Panc1 (cell line): ENCODE data around the gene FGD5. TPM values are rescaled to one million over a fixed set of nuclear protein-coding genes. Genes with fewer than 3 reads are reported as not detected.

Source experiments
- ATAC-seq: fragments of 200-7000 bp; cut with Tn5 transposase; 2 replicates; pipeline ENCODE4 v1.9.1; 2020; ENCODE audit warnings: mild to moderate bottlenecking, moderate library complexity
- BruUV-seq: library from RNA; stranded (reverse); fragments of 400-500 nt; replicated peaks from 2 replicates; lab custom pipeline; 2021; lab: Mats Ljungman, UMichigan
- CTCF ChIA-PET: fragments of 300-600 bp; sonication (Branson Sonifier 250); formaldehyde crosslinking; loops from one replicate; lab custom pipeline; 2022; ENCODE audit warnings: antibody characterized with exemption; lab: Charles Lee
- POLR2A ChIA-PET: fragments of 300-600 bp; sonication (Branson Sonifier 250); formaldehyde crosslinking; loops from one replicate; lab custom pipeline; 2022; ENCODE audit warnings: antibody characterized with exemption; lab: Charles Lee
- DNase-seq: peaks from one replicate; pipeline ENCODE4 v3.0.0-alpha.2; 2010; ENCODE audit warnings: low read depth, low spot score
- H3K27ac ChIP-seq: 2 replicates; pipeline ENCODE4 v1.5.1; 2011; ENCODE audit warnings: mild to moderate bottlenecking, low read length, inconsistent platforms
- H3K27me3 ChIP-seq: fragments of 200-500 bp; sonication (Bioruptor generic); 2 replicates; pipeline ENCODE4 v1.6.0; 2014; ENCODE audit warnings: low read length, inconsistent platforms; ENCODE audit not compliant: control insufficient read depth, insufficient read depth
- H3K36me3 ChIP-seq: fragments of 200-500 bp; sonication (Bioruptor generic); 2 replicates; pipeline ENCODE4 v1.5.1; 2014; ENCODE audit warnings: inconsistent platforms, mild to moderate bottlenecking, low read length, moderate library complexity; ENCODE audit not compliant: control insufficient read depth, insufficient read depth
- H3K4me1 ChIP-seq: 2 replicates; pipeline ENCODE4 v1.5.1; 2011; ENCODE audit warnings: inconsistent platforms, mild to moderate bottlenecking, low read length, moderate library complexity; ENCODE audit not compliant: control insufficient read depth, insufficient read depth
- H3K4me3 ChIP-seq, 2 experiments: 2 replicates each; pipeline ENCODE4 v1.5.1; 2011 to 2012; ENCODE audit warnings: low read depth in 2 of 2, low read length in 2 of 2, mild to moderate bottlenecking in 2 of 2, inconsistent platforms in 1 of 2, moderate library complexity in 1 of 2
- H3K9me3 ChIP-seq: fragments of 200-500 bp; sonication (Bioruptor generic); 2 replicates; pipeline ENCODE4 v1.5.1; 2014; ENCODE audit warnings: low read depth, mild to moderate bottlenecking, inconsistent platforms, low read length, moderate library complexity; ENCODE audit not compliant: control insufficient read depth, insufficient read depth
- CTCF ChIP-seq: fragments of 450-650 bp; IDR thresholded peaks from 2 replicates; pipeline ENCODE4 v1.5.1; 2017; ENCODE audit warnings: mild to moderate bottlenecking
- POLR2AphosphoS5 ChIP-seq: IDR thresholded peaks from 2 replicates; pipeline ENCODE4 v1.6.1; 2012; ENCODE audit warnings: mild to moderate bottlenecking, low read depth, low read length, moderate library complexity
- SIN3A ChIP-seq: IDR thresholded peaks from 2 replicates; pipeline ENCODE4 v1.6.1; 2012; ENCODE audit warnings: low read depth, mild to moderate bottlenecking, low read length, moderate library complexity, borderline replicate concordance; ENCODE audit not compliant: insufficient read depth
- TCF7L2 ChIP-seq: IDR thresholded peaks from 2 replicates; pipeline ENCODE4 v1.6.1; 2011; ENCODE audit warnings: mild to moderate bottlenecking, low read depth, low read length, inconsistent platforms
- in situ Hi-C: cut with HindIII; loops from 2 replicates; pipeline ENCODE4 v1.10.0; 2016; ENCODE audit warnings: low sequenced_read_pairs, low pct_unique_long_range_greater_than_20kb
- intact Hi-C: fragments of 100-400 bp; cut with micrococcal nuclease; formaldehyde crosslinking; loops from one replicate; pipeline ENCODE4 v1.10.0; 2022; ENCODE audit not compliant: unreplicated experiment
- total RNA-seq: library from RNA; stranded (reverse); gene quantifications from one replicate; pipeline ENCODE4 v1.2.1, GENCODE V29; 2021; ENCODE audit not compliant: unreplicated experiment
- TF ChIP-seq, protein P1 (sequence below), 2 experiments: IDR thresholded peaks; 2 replicates each; pipeline ENCODE4 v1.6.1; 2011 to 2012; ENCODE audit warnings: low read depth in 2 of 2, control low read depth in 1 of 2, low read length in 1 of 2, mild to moderate bottlenecking in 1 of 2, moderate library complexity in 1 of 2; ENCODE audit not compliant: insufficient read depth in 1 of 2

FGD5 gene
- total RNA-seq, 1 experiment from 2014 or later, result 0.77 TPM

DNA sequence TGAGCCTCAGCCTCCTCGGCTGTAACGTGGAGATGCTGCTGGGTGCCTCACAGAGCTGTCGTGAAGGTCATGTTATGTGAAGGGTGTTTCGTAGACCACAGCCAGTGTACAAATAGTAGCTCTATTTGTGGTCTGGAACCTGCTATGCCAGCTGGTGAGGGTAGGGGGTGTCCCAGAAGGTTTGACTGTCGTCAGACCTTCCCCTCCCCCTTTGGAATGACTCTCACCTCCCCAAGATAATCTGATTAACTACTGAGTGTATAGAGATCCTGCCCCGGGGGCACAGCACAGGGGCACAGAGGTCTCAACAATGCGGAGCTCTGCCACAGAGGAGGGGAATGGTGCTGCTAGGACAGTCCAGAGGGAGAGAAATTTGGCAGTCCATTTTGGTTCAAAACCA is 20.5 kb downstream of the FGD5 start:
- ChIA-PET CTCF (no interaction called here), POLR2A (no interaction called here)
- intact Hi-C loops (no loop called here), in situ Hi-C loops (no loop called here)
- no peaks in the 10 kb centered on the region for H3K4me1 ChIP-seq
- H3K9me3 ChIP-seq, result no peaks in the 10 kb centered on the region
- H3K36me3 ChIP-seq, result no peaks in the 10 kb centered on the region
- TF ChIP-seq SIN3A, result no peak
- TF ChIP-seq TCF7L2, result no peak
- no peak for TF ChIP-seq POLR2AphosphoS5
- TF ChIP-seq, protein P1, sequence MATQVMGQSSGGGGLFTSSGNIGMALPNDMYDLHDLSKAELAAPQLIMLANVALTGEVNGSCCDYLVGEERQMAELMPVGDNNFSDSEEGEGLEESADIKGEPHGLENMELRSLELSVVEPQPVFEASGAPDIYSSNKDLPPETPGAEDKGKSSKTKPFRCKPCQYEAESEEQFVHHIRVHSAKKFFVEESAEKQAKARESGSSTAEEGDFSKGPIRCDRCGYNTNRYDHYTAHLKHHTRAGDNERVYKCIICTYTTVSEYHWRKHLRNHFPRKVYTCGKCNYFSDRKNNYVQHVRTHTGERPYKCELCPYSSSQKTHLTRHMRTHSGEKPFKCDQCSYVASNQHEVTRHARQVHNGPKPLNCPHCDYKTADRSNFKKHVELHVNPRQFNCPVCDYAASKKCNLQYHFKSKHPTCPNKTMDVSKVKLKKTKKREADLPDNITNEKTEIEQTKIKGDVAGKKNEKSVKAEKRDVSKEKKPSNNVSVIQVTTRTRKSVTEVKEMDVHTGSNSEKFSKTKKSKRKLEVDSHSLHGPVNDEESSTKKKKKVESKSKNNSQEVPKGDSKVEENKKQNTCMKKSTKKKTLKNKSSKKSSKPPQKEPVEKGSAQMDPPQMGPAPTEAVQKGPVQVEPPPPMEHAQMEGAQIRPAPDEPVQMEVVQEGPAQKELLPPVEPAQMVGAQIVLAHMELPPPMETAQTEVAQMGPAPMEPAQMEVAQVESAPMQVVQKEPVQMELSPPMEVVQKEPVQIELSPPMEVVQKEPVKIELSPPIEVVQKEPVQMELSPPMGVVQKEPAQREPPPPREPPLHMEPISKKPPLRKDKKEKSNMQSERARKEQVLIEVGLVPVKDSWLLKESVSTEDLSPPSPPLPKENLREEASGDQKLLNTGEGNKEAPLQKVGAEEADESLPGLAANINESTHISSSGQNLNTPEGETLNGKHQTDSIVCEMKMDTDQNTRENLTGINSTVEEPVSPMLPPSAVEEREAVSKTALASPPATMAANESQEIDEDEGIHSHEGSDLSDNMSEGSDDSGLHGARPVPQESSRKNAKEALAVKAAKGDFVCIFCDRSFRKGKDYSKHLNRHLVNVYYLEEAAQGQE (IDR thresholded peaks at IDR 0.05; ENCODE audit: insufficient read depth in 1 of 2, low read depth in 2 of 2, low read length in 1 of 2), result no peak
- TF ChIP-seq CTCF, result no peak
- DNase-seq (no peak), ATAC-seq (no peak)
- H3K27me3 ChIP-seq, result no peaks in the 10 kb centered on the region; the same call in 1 of the 2 replicates
- H3K27ac ChIP-seq, result no peak overlapping the region
- no TSS peak for BruUV-seq
- H3K4me3 ChIP-seq, result no peak overlapping the region

DNA sequence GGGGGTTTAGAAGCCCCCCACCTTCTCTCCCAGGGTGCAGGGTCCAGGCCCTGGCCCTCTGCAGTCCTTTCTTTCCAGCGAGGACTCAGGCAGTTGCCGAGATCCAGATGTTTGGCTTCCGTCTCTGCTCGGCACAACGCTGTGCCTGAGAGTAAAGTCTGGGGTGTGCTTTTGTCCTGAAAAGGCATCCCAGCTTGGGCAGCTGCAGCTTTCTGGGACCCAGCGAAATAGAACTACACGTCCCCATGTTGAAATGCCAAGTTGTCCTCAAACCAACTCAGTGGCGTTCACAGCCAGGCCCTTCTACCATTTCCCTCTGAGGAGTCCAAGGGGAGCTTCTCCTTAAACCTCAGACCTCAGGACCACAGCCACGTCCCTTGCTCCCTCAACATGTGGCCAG is 23.1 kb downstream of the FGD5 start:
- Histone ChIP-seq H3K27me3 (no peaks in the 10 kb centered on the region; the same call in 1 of the 2 replicates), H3K4me3 (no peak overlapping the region), H3K36me3 (no peaks in the 10 kb centered on the region), H3K9me3 (no peaks in the 10 kb centered on the region), H3K4me1 (no peaks in the 10 kb centered on the region), H3K27ac (no peak overlapping the region)
- intact Hi-C loops, result no loop called here
- no peak for ATAC-seq
- POLR2A ChIA-PET, result no interaction called here
- CTCF ChIA-PET, result no interaction called here
- no peak for TF ChIP-seq CTCF
- no peak for TF ChIP-seq POLR2AphosphoS5
- TF ChIP-seq TCF7L2, result no peak
- TF ChIP-seq, protein P1 (IDR thresholded peaks at IDR 0.05; ENCODE audit: insufficient read depth in 1 of 2, low read depth in 2 of 2, low read length in 1 of 2), result no peak
- TF ChIP-seq SIN3A, result no peak
- in situ Hi-C loops, result no loop called here
- BruUV-seq, result no TSS peak
- DNase-seq, result no peak
